22Rv1 (cell line): Measurements from ENCODE around the gene XG.

ENCODE experiments used
- ZFX ChIP-seq: fragments of 450-650 bp; IDR thresholded peaks from 2 replicates; pipeline ENCODE4 v1.6.1; 2017; ENCODE audit warnings: antibody characterized with exemption, borderline replicate concordance
- TF ChIP-seq, protein P1 (sequence below): fragments of 450-650 bp; IDR thresholded peaks from 2 replicates; pipeline ENCODE4 v1.5.1; 2017; ENCODE audit warnings: mild to moderate bottlenecking

DNA sequence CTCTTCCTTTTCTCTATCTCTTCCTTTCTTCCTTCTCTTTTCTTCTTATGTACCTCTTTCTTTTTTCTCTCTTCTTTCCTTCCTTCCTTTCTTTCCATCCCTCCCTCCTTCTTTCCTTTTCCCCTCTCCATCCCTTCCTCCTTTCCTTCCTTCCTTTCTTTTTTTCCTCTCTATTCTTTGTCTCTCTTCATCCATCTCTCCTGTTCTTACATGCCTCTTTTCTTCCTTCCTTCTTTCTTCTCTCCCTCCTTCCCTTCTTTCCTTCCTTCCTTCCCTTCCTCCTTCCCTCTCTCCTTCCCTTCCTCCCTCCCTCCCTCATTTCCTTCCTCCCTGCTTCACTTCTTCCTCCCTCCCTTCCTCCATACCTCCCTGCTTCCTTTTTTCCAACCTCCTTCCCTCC, 19.2 kb upstream of the XG start:
- TF ChIP-seq, protein P1, sequence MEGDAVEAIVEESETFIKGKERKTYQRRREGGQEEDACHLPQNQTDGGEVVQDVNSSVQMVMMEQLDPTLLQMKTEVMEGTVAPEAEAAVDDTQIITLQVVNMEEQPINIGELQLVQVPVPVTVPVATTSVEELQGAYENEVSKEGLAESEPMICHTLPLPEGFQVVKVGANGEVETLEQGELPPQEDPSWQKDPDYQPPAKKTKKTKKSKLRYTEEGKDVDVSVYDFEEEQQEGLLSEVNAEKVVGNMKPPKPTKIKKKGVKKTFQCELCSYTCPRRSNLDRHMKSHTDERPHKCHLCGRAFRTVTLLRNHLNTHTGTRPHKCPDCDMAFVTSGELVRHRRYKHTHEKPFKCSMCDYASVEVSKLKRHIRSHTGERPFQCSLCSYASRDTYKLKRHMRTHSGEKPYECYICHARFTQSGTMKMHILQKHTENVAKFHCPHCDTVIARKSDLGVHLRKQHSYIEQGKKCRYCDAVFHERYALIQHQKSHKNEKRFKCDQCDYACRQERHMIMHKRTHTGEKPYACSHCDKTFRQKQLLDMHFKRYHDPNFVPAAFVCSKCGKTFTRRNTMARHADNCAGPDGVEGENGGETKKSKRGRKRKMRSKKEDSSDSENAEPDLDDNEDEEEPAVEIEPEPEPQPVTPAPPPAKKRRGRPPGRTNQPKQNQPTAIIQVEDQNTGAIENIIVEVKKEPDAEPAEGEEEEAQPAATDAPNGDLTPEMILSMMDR = no peak
- no peak for TF ChIP-seq ZFX
